Hepatocyte (in vitro differentiated cells): ENCODE measurements around the gene ZMIZ2. TPM values are rescaled to one million over a fixed set of nuclear protein-coding genes. Genes with fewer than 3 reads are reported as not detected.

Experiments
- DNase-seq: peaks from one replicate; pipeline ENCODE4 v3.0.0-alpha.2; 2016; ENCODE audit warnings: low spot score
- H2AFZ ChIP-seq: fragments of 200-600 bp; sonication (generic); 2 replicates; pipeline ENCODE4 v1.6.0; 2016; ENCODE audit warnings: antibody characterized with exemption, mild to moderate bottlenecking
- H3K27ac ChIP-seq: fragments of 200-600 bp; sonication (generic); 2 replicates; pipeline ENCODE4 v1.5.1; 2016; ENCODE audit warnings: mild to moderate bottlenecking
- H3K27me3 ChIP-seq: fragments of 200-600 bp; sonication (generic); 2 replicates; pipeline ENCODE4 v1.6.1; 2016
- H3K36me3 ChIP-seq: fragments of 200-600 bp; sonication (generic); replicated peaks from 2 replicates; pipeline ENCODE4 v1.5.1; 2016; ENCODE audit warnings: low read depth; ENCODE audit not compliant: insufficient read depth
- H3K4me1 ChIP-seq: fragments of 200-600 bp; sonication (generic); 2 replicates; pipeline ENCODE4 v1.5.1; 2016; ENCODE audit warnings: mild to moderate bottlenecking, moderate library complexity; ENCODE audit not compliant: insufficient read depth
- H3K4me2 ChIP-seq: fragments of 200-600 bp; sonication (generic); 2 replicates; pipeline ENCODE4 v1.6.0; 2016
- H3K4me3 ChIP-seq: fragments of 200-600 bp; sonication (generic); 2 replicates; pipeline ENCODE4 v1.5.1; 2016; ENCODE audit warnings: mild to moderate bottlenecking
- H3K79me2 ChIP-seq: fragments of 200-600 bp; sonication (generic); 2 replicates; pipeline ENCODE4 v1.6.0; 2017; ENCODE audit warnings: mild to moderate bottlenecking
- H3K9me2 ChIP-seq: fragments of 200-600 bp; sonication (generic); replicated peaks from 2 replicates; pipeline ENCODE4 v1.6.0; 2017; ENCODE audit warnings: mild to moderate bottlenecking; ENCODE audit not compliant: insufficient read depth
- H3K9me3 ChIP-seq: fragments of 200-600 bp; sonication (generic); 2 replicates; pipeline ENCODE4 v1.5.1; 2016; ENCODE audit warnings: low read depth, mild to moderate bottlenecking
- H4K20me1 ChIP-seq: fragments of 200-600 bp; sonication (generic); 2 replicates; pipeline ENCODE4 v1.6.0; 2016; ENCODE audit warnings: mild to moderate bottlenecking; ENCODE audit not compliant: insufficient read depth, poor library complexity, severe bottlenecking
- EZH2 ChIP-seq: fragments of 200-600 bp; sonication (generic); IDR thresholded peaks from 2 replicates; pipeline ENCODE4 v1.6.1; 2016; ENCODE audit warnings: antibody characterized with exemption, mild to moderate bottlenecking, borderline replicate concordance
- EZH2phosphoT487 ChIP-seq: fragments of 200-600 bp; sonication (generic); IDR thresholded peaks from one replicate; pipeline ENCODE4 v1.6.1; 2018; ENCODE audit warnings: antibody characterized with exemption, mild to moderate bottlenecking, low read depth, moderate library complexity; ENCODE audit not compliant: unreplicated experiment, severe bottlenecking
- WGBS: methylation state at CpG from one replicate; pipeline ENCODE4 v1.1.6; 2016; ENCODE audit warnings: low lambda C conversion rate; ENCODE audit errors: missing lambda C conversion rate; 5-methylcytosine and 5-hydroxymethylcytosine counted together
- polyA plus RNA-seq: library from polyadenylated mRNA; unstranded; fragments of >200 nt; fragmentation: Nextera tagmentation; extraction: Ambion mirVana; gene quantifications from 2 replicates; pipeline ENCODE4 v1.2.1, GENCODE V29; 2016
- total RNA-seq: library from RNA; depleted of rRNA; stranded (reverse); fragments of >200 nt; gene quantifications from 2 replicates; pipeline ENCODE4 v1.2.3, GENCODE V29; 2014
- TF ChIP-seq, protein P1 (sequence below): fragments of 200-600 bp; sonication (generic); IDR thresholded peaks from 2 replicates; pipeline ENCODE4 v1.5.1; 2016; ENCODE audit warnings: antibody characterized with exemption, mild to moderate bottlenecking; ENCODE audit not compliant: poor library complexity

The ZMIZ2 gene
- total and polyA plus RNA-seq, 2 experiments from 2014 or later = 10.5 to 37.0 TPM

DNA sequence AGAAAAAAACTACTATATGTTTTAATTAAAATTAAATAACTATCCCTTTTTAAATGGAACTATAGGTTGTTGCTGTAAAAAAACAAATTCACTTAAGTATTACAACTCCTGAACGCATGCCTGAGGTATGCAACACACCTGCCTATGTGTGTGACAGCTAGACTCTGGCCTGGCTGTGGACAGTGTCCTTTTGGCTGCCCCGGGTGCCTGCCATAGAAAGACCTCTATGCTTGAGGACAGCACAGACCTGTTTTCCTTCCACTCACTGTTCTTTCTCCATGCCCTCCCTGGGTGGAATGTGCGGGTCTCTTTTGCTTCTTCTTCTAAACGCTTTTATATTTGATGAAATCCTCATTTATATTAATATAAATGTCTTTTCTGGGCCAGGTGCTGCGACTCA lies 41.3 kb downstream of the ZMIZ2 start:
- Histone ChIP-seq H2AFZ (no peak overlapping the region), H3K27me3 (no peaks in the 10 kb centered on the region), H4K20me1 (no peaks in the 10 kb centered on the region), H3K36me3 (no peaks in the 10 kb centered on the region), H3K79me2 (no peaks in the 10 kb centered on the region), H3K27ac (no peak overlapping the region), H3K9me3 (no peaks in the 10 kb centered on the region), H3K9me2 (no peaks in the 10 kb centered on the region), H3K4me3 (no peak overlapping the region), H3K4me2 (no peak overlapping the region), H3K4me1 (no peaks in the 10 kb centered on the region)
- no peak for DNase-seq
- 87% methylated on average over 5 of the region's 5 CpGs for WGBS
- no peak for TF ChIP-seq EZH2
- TF ChIP-seq, protein P1, sequence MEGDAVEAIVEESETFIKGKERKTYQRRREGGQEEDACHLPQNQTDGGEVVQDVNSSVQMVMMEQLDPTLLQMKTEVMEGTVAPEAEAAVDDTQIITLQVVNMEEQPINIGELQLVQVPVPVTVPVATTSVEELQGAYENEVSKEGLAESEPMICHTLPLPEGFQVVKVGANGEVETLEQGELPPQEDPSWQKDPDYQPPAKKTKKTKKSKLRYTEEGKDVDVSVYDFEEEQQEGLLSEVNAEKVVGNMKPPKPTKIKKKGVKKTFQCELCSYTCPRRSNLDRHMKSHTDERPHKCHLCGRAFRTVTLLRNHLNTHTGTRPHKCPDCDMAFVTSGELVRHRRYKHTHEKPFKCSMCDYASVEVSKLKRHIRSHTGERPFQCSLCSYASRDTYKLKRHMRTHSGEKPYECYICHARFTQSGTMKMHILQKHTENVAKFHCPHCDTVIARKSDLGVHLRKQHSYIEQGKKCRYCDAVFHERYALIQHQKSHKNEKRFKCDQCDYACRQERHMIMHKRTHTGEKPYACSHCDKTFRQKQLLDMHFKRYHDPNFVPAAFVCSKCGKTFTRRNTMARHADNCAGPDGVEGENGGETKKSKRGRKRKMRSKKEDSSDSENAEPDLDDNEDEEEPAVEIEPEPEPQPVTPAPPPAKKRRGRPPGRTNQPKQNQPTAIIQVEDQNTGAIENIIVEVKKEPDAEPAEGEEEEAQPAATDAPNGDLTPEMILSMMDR = no peak
- TF ChIP-seq EZH2phosphoT487 = no peak

DNA sequence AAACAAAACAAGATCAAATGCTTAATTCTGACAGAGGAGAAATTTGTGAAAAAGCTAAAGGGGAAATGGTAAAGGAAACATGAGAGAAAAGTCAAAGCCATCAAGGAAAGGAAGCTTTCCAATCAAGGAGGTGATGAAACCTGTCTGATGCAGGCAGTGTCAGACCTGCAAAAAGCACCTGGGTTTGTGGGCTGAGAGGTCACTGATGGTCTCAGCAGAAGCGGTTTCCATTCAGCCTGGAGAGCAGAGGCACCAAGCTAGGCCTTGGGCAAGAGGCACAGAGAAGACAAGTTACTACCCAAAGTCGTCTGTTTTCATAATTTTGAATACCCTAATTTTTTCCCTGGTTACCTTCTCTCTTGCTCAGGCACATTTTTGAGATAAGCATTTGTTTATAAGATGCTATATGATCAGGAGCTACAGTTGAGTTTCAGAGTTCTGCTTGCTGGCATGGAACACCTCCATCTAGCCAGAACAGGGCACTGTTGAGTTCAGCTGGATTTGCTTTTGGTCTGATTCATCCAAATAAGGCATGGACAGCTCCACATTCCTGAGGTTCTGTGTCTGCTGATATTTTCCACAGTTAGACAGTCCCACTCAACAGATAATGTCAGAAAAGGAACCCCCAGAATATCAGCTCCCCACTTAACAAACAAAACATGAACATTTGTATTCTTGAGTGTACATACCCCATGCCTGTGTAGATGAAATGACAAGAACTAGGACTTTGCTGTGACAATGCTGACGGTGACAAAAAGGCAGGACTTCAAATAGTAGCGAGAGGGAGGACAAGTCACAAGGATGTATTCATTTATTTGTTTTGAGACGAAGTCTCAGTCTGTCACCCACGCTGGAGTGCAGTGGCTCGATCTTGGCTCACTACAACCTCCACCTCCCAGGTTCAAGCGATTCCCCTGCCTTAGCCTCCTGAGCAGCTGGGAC lies 42.9 kb downstream of the ZMIZ2 start:
- Histone ChIP-seq H3K4me2 (no peak overlapping the region), H3K9me2 (no peaks in the 10 kb centered on the region), H3K9me3 (no peaks in the 10 kb centered on the region), H3K36me3 (no peaks in the 10 kb centered on the region), H3K79me2 (peaks cover 6% of the 10 kb centered on the region), H3K4me3 (no peak overlapping the region), H3K27ac (peak overlapping the region; percentile 6), H3K4me1 (no peaks in the 10 kb centered on the region), H2AFZ (no peak overlapping the region), H3K27me3 (no peaks in the 10 kb centered on the region), H4K20me1 (no peaks in the 10 kb centered on the region)
- WGBS = 91% methylated on average over 8 of the region's 8 CpGs
- TF ChIP-seq, protein P1 = peak; percentile 17
- no peak for TF ChIP-seq EZH2phosphoT487
- no peak for DNase-seq

DNA sequence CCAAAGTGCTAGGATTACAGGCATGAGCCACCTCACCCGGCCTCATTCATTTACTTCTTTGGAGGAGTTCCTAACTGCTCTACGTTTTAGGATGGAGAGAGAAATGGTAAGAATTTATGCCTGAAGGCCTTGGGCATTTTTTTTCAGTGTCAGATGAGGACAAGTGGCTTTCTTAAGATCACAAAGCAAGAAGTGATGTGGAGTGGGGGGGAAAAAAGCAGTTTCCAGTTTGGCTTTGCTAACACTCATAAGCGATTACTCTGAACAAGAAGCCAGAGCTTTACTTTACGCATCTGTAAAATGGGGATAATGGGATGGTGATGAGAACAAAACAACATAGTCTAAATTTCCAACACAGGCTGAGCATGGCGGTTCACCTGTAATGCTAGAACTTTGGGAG lies 45.3 kb downstream of the ZMIZ2 start:
- Histone ChIP-seq H3K79me2 (peaks cover 29% of the 10 kb centered on the region), H3K36me3 (no peaks in the 10 kb centered on the region), H3K4me2 (no peak overlapping the region), H3K9me3 (no peaks in the 10 kb centered on the region), H3K4me3 (no peak overlapping the region), H3K9me2 (no peaks in the 10 kb centered on the region), H3K4me1 (peaks cover 6% of the 10 kb centered on the region), H2AFZ (no peak overlapping the region), H3K27me3 (no peaks in the 10 kb centered on the region), H3K27ac (no peak overlapping the region), H4K20me1 (peaks cover 20% of the 10 kb centered on the region)
- no peak for DNase-seq
- TF ChIP-seq, protein P1 = no peak
- TF ChIP-seq EZH2phosphoT487 (no peak), EZH2 (no peak)
- WGBS = 80% methylated on average over 5 of the region's 5 CpGs
